NK-92 (cell line): Measurements from ENCODE around the gene DNA2.

Experiments used
- DNase-seq: peaks from one replicate; lab custom pipeline; 2025; ENCODE audit not compliant: unreplicated experiment; lab: John Stamatoyannopoulos, UW

DNA2 gene

DNA sequence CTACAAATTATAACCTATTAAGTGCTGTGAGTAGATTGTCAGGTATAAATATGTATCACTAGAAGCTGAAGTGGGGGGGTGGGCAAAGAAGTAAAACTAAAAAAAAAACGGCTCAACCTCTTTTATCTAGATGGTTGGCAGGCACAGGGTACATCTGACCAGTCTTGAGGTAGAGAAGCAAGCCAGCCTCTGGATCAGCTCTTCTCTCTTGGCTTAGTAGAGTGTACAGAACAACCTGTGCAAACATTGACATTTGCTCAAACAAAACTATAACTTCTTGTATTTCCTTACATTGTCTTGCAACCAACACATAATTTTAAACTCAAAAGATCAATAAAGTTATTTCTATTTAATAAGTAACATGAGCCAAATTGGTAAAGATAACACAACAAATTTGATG, 25.6 kb downstream of the DNA2 start:
- DNase-seq = no peak

GRCh38 chr10:68442971-68443370, 28.8 kb downstream of the DNA2 start:
- no peak for DNase-seq

DNA sequence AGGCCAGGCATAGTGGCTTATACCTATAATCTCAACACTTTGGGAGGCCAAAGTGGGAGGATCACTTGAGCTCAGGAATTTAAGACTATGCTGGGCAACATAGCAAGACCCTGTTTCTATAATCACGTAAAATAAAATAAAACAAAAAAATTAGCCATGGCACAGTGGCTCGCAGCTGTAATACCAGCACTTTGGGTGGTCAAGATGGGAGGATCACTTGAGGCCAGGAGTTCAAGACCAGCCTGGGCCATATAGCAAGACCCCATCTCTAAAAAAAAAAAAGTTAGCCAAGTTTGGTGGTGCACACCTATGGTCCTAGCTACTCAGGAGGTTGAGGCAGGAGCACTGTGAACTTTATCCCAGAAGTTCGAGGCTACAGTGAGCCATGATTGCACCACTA, 30.9 kb downstream of the DNA2 start:
- DNase-seq = no peak

- no peak for DNase-seq
Measured at GRCh38 chr10:68435803-68436202, 36.0 kb downstream of the DNA2 start.

DNA sequence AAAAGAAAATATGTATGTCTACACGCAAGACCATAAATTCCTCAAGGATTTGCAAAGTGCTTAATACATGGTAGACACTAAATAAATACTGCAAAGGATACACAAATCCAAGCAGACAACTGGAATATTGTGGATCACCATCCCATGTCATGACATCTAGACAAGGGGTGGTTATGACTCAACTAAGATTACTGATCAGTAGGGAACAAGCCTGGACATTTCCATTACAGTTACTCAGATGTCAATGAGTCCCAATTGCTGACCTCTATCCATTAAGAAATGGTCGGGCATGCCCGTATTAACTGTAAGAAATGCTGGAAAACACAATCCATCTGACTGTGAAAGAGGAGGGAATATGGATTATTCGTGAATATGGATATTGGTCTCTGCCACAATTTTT, 37.1 kb downstream of the DNA2 start:
- no peak for DNase-seq

DNA sequence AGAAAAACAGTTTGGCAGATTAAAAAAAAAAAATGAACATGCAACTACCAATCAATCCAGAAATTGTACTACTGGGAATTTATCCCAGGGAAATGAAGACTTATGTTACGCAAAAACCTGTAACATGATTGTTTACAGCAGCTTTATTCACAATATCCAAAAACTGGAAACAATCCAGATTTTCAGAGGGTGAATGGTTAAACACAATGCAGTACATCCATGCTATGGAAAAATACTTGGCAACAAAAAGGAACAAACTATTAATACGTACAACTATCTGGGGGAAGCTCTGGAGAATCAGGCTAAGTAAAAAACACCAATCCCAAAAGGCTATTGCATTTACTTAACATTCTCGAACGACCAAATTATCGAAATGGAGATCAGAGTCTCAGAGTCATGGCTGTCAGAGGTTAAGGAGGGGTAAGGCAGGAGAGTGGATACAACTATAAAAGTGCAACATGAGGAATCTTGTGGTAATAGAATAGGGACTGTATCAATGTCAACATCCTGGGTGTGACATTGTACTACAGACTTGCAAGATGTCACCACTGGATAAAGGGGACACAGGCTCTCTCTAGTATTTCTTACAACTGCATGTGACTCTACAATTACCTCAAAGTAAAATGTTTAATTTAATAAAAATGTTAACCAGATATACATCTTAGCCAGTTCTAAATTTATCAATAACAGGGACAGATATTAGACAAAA, 43.2 kb downstream of the DNA2 start:
- DNase-seq = no peak

DNA sequence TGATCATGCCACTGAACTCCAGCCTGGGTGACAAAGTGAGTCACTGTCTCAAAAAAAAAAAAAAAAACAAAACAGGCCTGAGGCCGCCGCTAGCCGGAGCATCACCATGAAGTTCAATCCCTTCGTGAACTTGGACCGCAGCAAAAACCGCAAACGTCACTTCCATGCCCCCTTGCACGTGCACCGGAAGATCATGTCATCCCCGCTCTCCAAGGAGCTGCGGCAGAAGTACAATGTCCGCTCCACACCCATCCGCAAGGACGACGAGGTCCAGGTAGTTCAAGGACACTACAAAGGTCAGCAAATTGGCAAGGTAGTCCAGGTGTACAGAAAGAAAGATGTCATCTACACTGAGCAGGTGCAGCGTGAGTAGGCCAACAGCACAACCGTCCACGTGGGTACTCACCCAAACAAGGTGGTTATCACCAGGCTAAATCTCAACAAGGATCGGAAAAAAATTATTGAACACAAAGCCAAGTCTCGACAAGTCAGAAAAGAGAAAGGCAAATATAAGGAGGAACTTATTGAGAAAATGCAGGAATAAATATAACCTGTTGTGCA, 47.2 kb downstream of the DNA2 start:
- DNase-seq = no peak

GRCh38 chr10:68423522-68423921, 48.3 kb downstream of the DNA2 start:
- no peak for DNase-seq

- no peak for DNase-seq
Measured at GRCh38 chr10:68419376-68419775, 52.4 kb downstream of the DNA2 start.

GRCh38 chr10:68408898-68409518, 62.8 kb downstream of the DNA2 start:
- DNase-seq = no peak

- DNase-seq = no peak
Measured at GRCh38 chr10:68406815-68407548, 64.8 kb downstream of the DNA2 start, which contains the start of gene RUFY2. Gene RUFY2 (minus strand): TSS chr10:68407277. CDS start chr10:68407189, 88 bp downstream.

GRCh38 chr10:68406111-68406814, 65.5 kb downstream of the DNA2 start:
- no peak for DNase-seq

- no peak for DNase-seq
Measured at GRCh38 chr10:68403701-68404100, 68.1 kb downstream of the DNA2 start.

DNA sequence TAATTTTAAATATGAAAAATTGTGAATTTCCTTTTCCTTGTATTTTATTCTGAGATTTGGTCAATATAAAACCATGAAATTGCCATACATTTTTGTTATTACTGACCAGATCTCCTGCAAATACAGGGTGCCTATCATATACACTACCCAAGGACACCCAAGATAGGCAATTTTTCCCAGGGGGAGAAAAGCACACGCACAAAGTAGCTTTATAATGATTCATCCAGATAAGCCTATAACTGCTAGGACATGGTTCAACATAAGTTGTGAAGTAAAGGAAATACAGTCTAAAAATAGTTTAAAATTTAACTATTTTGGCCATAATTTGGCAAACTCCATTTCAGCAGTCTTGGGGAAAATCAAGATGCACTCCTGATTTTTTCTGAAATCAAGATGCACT, 69.5 kb downstream of the DNA2 start:
- no peak for DNase-seq

GRCh38 chr10:68397005-68397404, 74.8 kb downstream of the DNA2 start:
- no peak for DNase-seq

GRCh38 chr10:68385740-68386139, 86.0 kb downstream of the DNA2 start:
- DNase-seq = no peak

- no peak for DNase-seq
Measured at GRCh38 chr10:68371604-68372003, 100.2 kb downstream of the DNA2 start.

DNA sequence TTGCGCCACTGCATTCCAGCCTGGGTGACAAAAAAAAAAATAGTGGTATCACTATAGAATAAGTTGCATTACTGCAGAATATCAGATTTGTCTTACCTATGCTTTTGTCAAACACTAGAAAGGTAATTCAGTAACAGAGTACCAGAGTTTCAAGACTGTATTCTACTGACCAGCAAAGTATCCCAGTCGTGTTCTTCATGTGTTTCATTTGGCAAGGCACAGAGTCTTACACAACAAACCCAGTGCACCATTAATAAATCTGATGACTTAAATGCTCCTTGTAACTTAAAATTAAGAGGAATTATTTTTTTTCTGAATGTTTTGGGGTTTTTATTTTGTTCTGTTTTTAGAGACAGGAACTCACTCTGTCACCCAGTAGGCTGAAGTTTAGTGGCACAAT, 104.7 kb downstream of the DNA2 start:
- DNase-seq = no peak

DNA sequence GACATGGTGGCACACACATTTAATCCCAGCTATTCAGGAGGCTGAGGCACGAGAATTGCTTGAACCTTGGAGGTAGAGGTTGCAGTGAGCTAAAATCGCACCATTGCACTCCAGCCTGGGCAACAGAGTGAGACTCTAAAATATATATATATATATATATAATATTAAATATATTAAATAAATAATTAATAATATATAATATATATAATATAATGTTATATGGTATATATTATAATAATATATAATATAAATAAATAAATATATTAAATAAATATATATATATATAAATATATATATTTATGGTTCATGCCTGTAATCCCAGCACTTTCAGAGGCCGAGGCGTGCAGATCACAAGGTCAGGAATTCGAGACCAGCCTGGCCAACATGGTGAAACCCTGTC, 105.2 kb downstream of the DNA2 start:
- no peak for DNase-seq

- DNase-seq = no peak
Measured at GRCh38 chr10:68365611-68366010, 106.2 kb downstream of the DNA2 start.
